HG02884 (cell line): Measurements from ENCODE around the gene KRTAP1-1.
"Not testable (repeated sequence)": the region's sequence is repeated elsewhere in the genome, so short reads cannot be mapped to it uniquely, and the experiment has no call there.

ENCODE experiments used
- ATAC-seq: cut with Tn5 transposase; IDR thresholded peaks from one replicate; pipeline ENCODE4 v1.9.1; 2021; ENCODE audit warnings: mild to moderate bottlenecking, moderate library complexity; ENCODE audit not compliant: unreplicated experiment

Gene KRTAP1-1

GRCh38 chr17:41040783-41041571 is at the start of gene KRTAP1-1:
Gene KRTAP1-1 (minus strand): TSS chr17:41041450. CDS start chr17:41041397, 53 bp downstream.
- ATAC-seq, result not testable (repeated sequence)

- not testable (repeated sequence) for ATAC-seq
These were observed 47.6 kb upstream of the KRTAP1-1 start for GRCh38 chr17:41088760-41089352.

GRCh38 chr17:41084100-41084856 is 43.0 kb upstream of the KRTAP1-1 start, which contains the start of gene KRTAP4-7:
Gene KRTAP4-7 (plus strand): TSS chr17:41084150. CDS start chr17:41084207, 57 bp downstream.
- not testable (repeated sequence) for ATAC-seq

GRCh38 chr17:41083427-41083826 is 42.2 kb upstream of the KRTAP1-1 start:
- ATAC-seq, result not testable (repeated sequence)

GRCh38 chr17:41082626-41083025 is 41.4 kb upstream of the KRTAP1-1 start:
- no peak for ATAC-seq

GRCh38 chr17:41076788-41077187 is 35.5 kb upstream of the KRTAP1-1 start:
- ATAC-seq, result no peak

GRCh38 chr17:41073676-41074075 is 32.4 kb upstream of the KRTAP1-1 start:
- ATAC-seq, result no peak

- no peak for ATAC-seq
These were observed 30.5 kb upstream of the KRTAP1-1 start for GRCh38 chr17:41071606-41072360.

- no peak for ATAC-seq
These were observed 27.8 kb upstream of the KRTAP1-1 start for GRCh38 chr17:41069031-41069430.

- ATAC-seq, result no peak
These were observed 26.0 kb upstream of the KRTAP1-1 start for GRCh38 chr17:41067281-41067680.

GRCh38 chr17:41065829-41066624 is 24.8 kb upstream of the KRTAP1-1 start, which contains the start of gene KRTAP2-4:
Gene KRTAP2-4 (minus strand): TSS chr17:41065879. CDS start chr17:41065845, 34 bp downstream.
- ATAC-seq, result no peak

GRCh38 chr17:41065016-41065689 is 23.9 kb upstream of the KRTAP1-1 start:
- ATAC-seq, result not testable (repeated sequence)

- ATAC-seq, result no peak
These were observed 23.1 kb upstream of the KRTAP1-1 start for GRCh38 chr17:41064301-41064700.

- ATAC-seq, result no peak
These were observed 22.2 kb upstream of the KRTAP1-1 start for GRCh38 chr17:41063449-41063848.

- no peak for ATAC-seq
These were observed 20.7 kb upstream of the KRTAP1-1 start for GRCh38 chr17:41061964-41062363.

GRCh38 chr17:41060052-41060604 is 18.9 kb upstream of the KRTAP1-1 start, which contains the start of gene KRTAP2-3:
Gene KRTAP2-3 (minus strand): TSS chr17:41060114. CDS start chr17:41060050, 64 bp downstream.
- no peak for ATAC-seq

- not testable (repeated sequence) for ATAC-seq
These were observed 18.2 kb upstream of the KRTAP1-1 start for GRCh38 chr17:41059276-41060051.

GRCh38 chr17:41058741-41059140 is 17.5 kb upstream of the KRTAP1-1 start:
- no peak for ATAC-seq
